ENCODE data around the gene SORCS2.

The SORCS2 gene

DNA sequence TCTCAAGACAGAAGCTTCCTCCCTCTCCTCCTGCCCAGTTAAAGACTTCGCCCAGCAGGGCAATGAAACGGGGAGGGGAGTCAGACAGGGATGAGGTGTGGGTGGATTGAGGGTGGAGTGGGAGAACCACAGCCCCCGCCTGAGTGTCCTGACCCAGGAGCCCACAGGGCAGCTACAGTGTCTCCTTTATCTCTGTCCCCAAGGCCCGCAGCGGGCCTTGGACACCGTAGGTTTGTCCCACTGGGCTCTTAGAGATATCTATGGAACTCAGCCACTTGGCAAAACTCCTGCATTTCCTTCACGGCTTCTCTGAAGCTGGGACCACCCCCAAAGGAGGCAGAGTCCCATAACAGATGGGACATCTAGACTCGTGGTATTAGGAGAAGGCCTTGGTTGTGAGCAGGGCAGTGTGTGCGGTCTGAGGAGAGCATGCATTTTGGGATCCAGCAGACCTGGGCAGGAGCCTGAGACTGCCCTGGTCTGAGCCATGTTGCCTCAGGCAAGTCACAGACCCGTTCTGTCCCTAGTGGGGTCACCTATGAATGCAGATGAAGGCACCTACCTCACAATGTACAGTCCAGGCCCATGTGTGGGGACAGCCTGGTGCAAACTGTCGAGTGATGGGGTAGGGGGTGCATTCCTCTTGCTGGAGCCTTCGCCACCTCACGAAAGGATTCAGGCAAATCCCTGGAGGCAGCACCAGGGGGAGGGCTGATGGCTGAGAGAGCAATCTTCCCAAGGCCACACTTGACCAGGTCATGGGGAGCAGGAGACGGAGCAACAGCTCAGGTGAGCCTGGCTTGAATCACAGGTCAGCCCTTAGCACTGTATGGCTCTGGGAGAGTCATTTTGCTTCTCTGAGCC, 468.1 kb downstream of the SORCS2 start:
- Histone ChIP-seq H3K18ac (ENCODE audit: low read length) (no peak overlapping the region), H3K9me3 (ENCODE audit: insufficient read depth, low read depth, low read length) (no peaks in the 10 kb centered on the region), H2BK120ac (ENCODE audit: insufficient read depth, low read length, poor library complexity) (no peak overlapping the region), H3K36me3 (ENCODE audit: control insufficient read depth in 1 of 2, insufficient read depth in 2 of 2, low read length in 2 of 2) (no peaks in the 10 kb centered on the region), H3K9ac (ENCODE audit: low read length) (no peak overlapping the region), H3K4me1 (ENCODE audit: control insufficient read depth in 1 of 2, insufficient read depth in 2 of 2, low read length in 2 of 2) (peaks cover 8% of the 10 kb centered on the region in 2 experiments), H4K91ac (ENCODE audit: low read depth, low read length) (no peak overlapping the region), H2AFZ (ENCODE audit: insufficient read depth, low read length, poor library complexity) (no peak overlapping the region), H2BK5ac (ENCODE audit: low read depth, low read length, poor library complexity) (no peak overlapping the region), H3K4me3 (ENCODE audit: low read depth, low read length) (no peak overlapping the region), H2AK5ac (ENCODE audit: low read length) (no peak overlapping the region), H3K4ac (ENCODE audit: low read depth, low read length) (no peak overlapping the region), H4K12ac (ENCODE audit: low read depth, low read length) (no peak overlapping the region), H3K4me2 (ENCODE audit: low read length) (no peak overlapping the region), H2BK12ac (ENCODE audit: low read length) (no peak overlapping the region), H3K27me3 (ENCODE audit: insufficient read depth, low read length) (no peaks in the 10 kb centered on the region), H4K8ac (ENCODE audit: low read depth, low read length) (no peak overlapping the region), H3K23ac (ENCODE audit: low read length) (no peak overlapping the region), H3K79me2 (ENCODE audit: control insufficient read depth, insufficient read depth, low read length, poor library complexity) (no peaks in the 10 kb centered on the region), H3K14ac (ENCODE audit: low read length) (no peak overlapping the region), H3K79me1 (ENCODE audit: low read length) (peaks cover 4% of the 10 kb centered on the region), H3K27ac (ENCODE audit: low read depth, low read length) (no peak overlapping the region)
- DNase-seq: no peak
- no CpG with 5 or more reads among the region's 14 CpGs for WGBS (ENCODE audit: extremely low coverage, insufficient coverage, insufficient read length)

- H3K27ac ChIP-seq (ENCODE audit: low read depth, low read length): no peak overlapping the region
- no peak overlapping the region for H4K91ac ChIP-seq (ENCODE audit: low read depth, low read length)
- H3K9ac ChIP-seq (ENCODE audit: low read length): no peak overlapping the region
- H2BK12ac ChIP-seq (ENCODE audit: low read length): no peak overlapping the region
- no peak overlapping the region for H3K4me3 ChIP-seq (ENCODE audit: low read depth, low read length)
- H3K9me3 ChIP-seq (ENCODE audit: insufficient read depth, low read depth, low read length): no peaks in the 10 kb centered on the region
- H3K14ac ChIP-seq (ENCODE audit: low read length): no peak overlapping the region
- no peaks in the 10 kb centered on the region for H3K27me3 ChIP-seq (ENCODE audit: insufficient read depth, low read length)
- no peak overlapping the region for H3K4ac ChIP-seq (ENCODE audit: low read depth, low read length)
- no peak overlapping the region for H4K12ac ChIP-seq (ENCODE audit: low read depth, low read length)
- H3K79me2 ChIP-seq (ENCODE audit: control insufficient read depth, insufficient read depth, low read length, poor library complexity): no peaks in the 10 kb centered on the region
- no CpG with 5 or more reads among the region's 23 CpGs for WGBS (ENCODE audit: extremely low coverage, insufficient coverage, insufficient read length)
- H3K4me2 ChIP-seq (ENCODE audit: low read length): no peak overlapping the region
- no peak overlapping the region for H2AFZ ChIP-seq (ENCODE audit: insufficient read depth, low read length, poor library complexity)
- DNase-seq: no peak
- no peak overlapping the region for H2AK5ac ChIP-seq (ENCODE audit: low read length)
- no peaks in the 10 kb centered on the region for H3K36me3 ChIP-seq (ENCODE audit: control insufficient read depth in 1 of 2, insufficient read depth in 2 of 2, low read length in 2 of 2)
- H2BK5ac ChIP-seq (ENCODE audit: low read depth, low read length, poor library complexity): no peak overlapping the region
- H3K18ac ChIP-seq (ENCODE audit: low read length): no peak overlapping the region
- H2BK120ac ChIP-seq (ENCODE audit: insufficient read depth, low read length, poor library complexity): no peak overlapping the region
- peaks cover 3% of the 10 kb centered on the region for H3K79me1 ChIP-seq (ENCODE audit: low read length)
- H4K8ac ChIP-seq (ENCODE audit: low read depth, low read length): no peak overlapping the region
- H3K4me1 ChIP-seq (ENCODE audit: control insufficient read depth in 1 of 2, insufficient read depth in 2 of 2, low read length in 2 of 2): peaks cover 5 to 6% of the 10 kb centered on the region in 2 experiments
- H3K23ac ChIP-seq (ENCODE audit: low read length): no peak overlapping the region
Measured at GRCh38 chr4:7661066-7661748, 468.9 kb downstream of the SORCS2 start.

DNA sequence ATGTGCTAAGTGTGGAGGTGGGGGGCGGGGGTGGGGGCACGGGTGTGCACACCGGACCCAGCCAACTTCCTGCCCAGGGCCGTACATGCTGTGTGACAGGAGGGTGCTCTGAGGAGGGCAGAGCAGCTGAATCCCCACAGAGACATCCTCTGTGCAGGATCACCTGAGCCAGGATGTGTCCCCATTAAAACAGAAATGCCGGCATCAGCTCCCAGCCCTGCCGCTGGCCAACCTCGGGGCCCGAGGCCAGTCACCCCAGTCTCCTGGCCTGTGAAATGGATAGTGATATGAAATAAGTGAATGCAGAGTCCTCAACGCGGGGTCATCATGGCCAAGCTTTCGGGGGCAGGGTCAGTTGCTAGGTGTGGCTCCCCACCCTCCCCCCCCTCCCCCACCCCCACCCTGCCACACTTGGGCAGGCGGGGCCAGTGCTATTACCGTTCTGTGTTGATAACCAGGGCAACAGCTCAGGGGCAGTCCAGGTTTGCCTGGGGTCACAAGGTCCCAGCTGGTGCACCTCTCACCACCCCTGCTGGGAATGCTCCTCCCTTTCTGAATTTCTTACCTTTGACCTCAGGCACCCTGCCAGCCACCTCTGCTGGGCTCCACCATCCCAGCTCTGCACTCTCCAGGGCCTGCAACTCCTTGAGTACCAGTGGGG, 469.6 kb downstream of the SORCS2 start:
- Histone ChIP-seq H3K4me3 (ENCODE audit: low read depth, low read length) (no peak overlapping the region), H2BK12ac (ENCODE audit: low read length) (no peak overlapping the region), H3K27me3 (ENCODE audit: insufficient read depth, low read length) (no peaks in the 10 kb centered on the region), H4K8ac (ENCODE audit: low read depth, low read length) (no peak overlapping the region), H3K4ac (ENCODE audit: low read depth, low read length) (no peak overlapping the region), H2AFZ (ENCODE audit: insufficient read depth, low read length, poor library complexity) (no peak overlapping the region), H3K4me1 (ENCODE audit: control insufficient read depth in 1 of 2, insufficient read depth in 2 of 2, low read length in 2 of 2) (no peaks in the 10 kb centered on the region), H3K14ac (ENCODE audit: low read length) (no peak overlapping the region), H2BK5ac (ENCODE audit: low read depth, low read length, poor library complexity) (no peak overlapping the region), H4K12ac (ENCODE audit: low read depth, low read length) (no peak overlapping the region), H3K4me2 (ENCODE audit: low read length) (no peak overlapping the region), H3K9ac (ENCODE audit: low read length) (no peak overlapping the region), H3K18ac (ENCODE audit: low read length) (no peak overlapping the region), H3K36me3 (ENCODE audit: control insufficient read depth in 1 of 2, insufficient read depth in 2 of 2, low read length in 2 of 2) (no peaks in the 10 kb centered on the region), H3K79me1 (ENCODE audit: low read length) (no peaks in the 10 kb centered on the region), H3K27ac (ENCODE audit: low read depth, low read length) (no peak overlapping the region), H2BK120ac (ENCODE audit: insufficient read depth, low read length, poor library complexity) (no peak overlapping the region), H3K23ac (ENCODE audit: low read length) (no peak overlapping the region), H3K79me2 (ENCODE audit: control insufficient read depth, insufficient read depth, low read length, poor library complexity) (no peaks in the 10 kb centered on the region), H2AK5ac (ENCODE audit: low read length) (no peak overlapping the region), H3K9me3 (ENCODE audit: insufficient read depth, low read depth, low read length) (peaks cover 3% of the 10 kb centered on the region), H4K91ac (ENCODE audit: low read depth, low read length) (no peak overlapping the region)
- DNase-seq: no peak
- WGBS (ENCODE audit: extremely low coverage, insufficient coverage, insufficient read length): no CpG with 5 or more reads among the region's 13 CpGs

DNA sequence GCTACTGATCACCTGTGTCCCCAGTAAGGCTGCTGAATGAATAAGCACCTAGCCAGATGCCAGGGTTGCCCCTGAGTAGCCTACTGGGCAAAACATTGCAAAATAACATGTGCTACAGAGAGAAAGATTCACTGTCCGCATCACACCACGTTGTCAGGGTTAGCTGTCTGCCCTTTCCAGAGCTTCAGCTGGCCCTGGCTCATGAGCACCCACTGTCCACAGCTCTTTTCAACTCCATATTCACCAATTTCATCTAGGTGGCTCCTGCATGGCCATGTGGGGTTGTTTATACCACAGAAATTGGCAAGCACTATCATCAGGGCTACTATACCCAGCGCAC, 470.1 kb downstream of the SORCS2 start:
- no peak overlapping the region for H3K14ac ChIP-seq (ENCODE audit: low read length)
- no peaks in the 10 kb centered on the region for H3K4me1 ChIP-seq (ENCODE audit: control insufficient read depth in 1 of 2, insufficient read depth in 2 of 2, low read length in 2 of 2)
- H4K12ac ChIP-seq (ENCODE audit: low read depth, low read length): no peak overlapping the region
- H3K4me3 ChIP-seq (ENCODE audit: low read depth, low read length): no peak overlapping the region
- H2BK12ac ChIP-seq (ENCODE audit: low read length): no peak overlapping the region
- H3K4ac ChIP-seq (ENCODE audit: low read depth, low read length): no peak overlapping the region
- H4K91ac ChIP-seq (ENCODE audit: low read depth, low read length): no peak overlapping the region
- no peaks in the 10 kb centered on the region for H3K27me3 ChIP-seq (ENCODE audit: insufficient read depth, low read length)
- H2BK120ac ChIP-seq (ENCODE audit: insufficient read depth, low read length, poor library complexity): no peak overlapping the region
- H2AFZ ChIP-seq (ENCODE audit: insufficient read depth, low read length, poor library complexity): no peak overlapping the region
- no peak overlapping the region for H3K18ac ChIP-seq (ENCODE audit: low read length)
- no peak overlapping the region for H3K23ac ChIP-seq (ENCODE audit: low read length)
- no peak for DNase-seq
- H2BK5ac ChIP-seq (ENCODE audit: low read depth, low read length, poor library complexity): no peak overlapping the region
- H3K79me2 ChIP-seq (ENCODE audit: control insufficient read depth, insufficient read depth, low read length, poor library complexity): no peaks in the 10 kb centered on the region
- H3K79me1 ChIP-seq (ENCODE audit: low read length): no peaks in the 10 kb centered on the region
- WGBS (ENCODE audit: extremely low coverage, insufficient coverage, insufficient read length): no CpG with 5 or more reads among the region's 3 CpGs
- H3K4me2 ChIP-seq (ENCODE audit: low read length): no peak overlapping the region
- no peak overlapping the region for H3K9ac ChIP-seq (ENCODE audit: low read length)
- H2AK5ac ChIP-seq (ENCODE audit: low read length): no peak overlapping the region
- H3K27ac ChIP-seq (ENCODE audit: low read depth, low read length): no peak overlapping the region
- no peak overlapping the region for H4K8ac ChIP-seq (ENCODE audit: low read depth, low read length)
- peaks cover 3% of the 10 kb centered on the region for H3K9me3 ChIP-seq (ENCODE audit: insufficient read depth, low read depth, low read length)
- no peaks in the 10 kb centered on the region for H3K36me3 ChIP-seq (ENCODE audit: control insufficient read depth in 1 of 2, insufficient read depth in 2 of 2, low read length in 2 of 2)

Measured in trophoblast cell (in vitro differentiated cells and primary cell).